Neural crest cell (in vitro differentiated cells): Measurements from ENCODE around the gene GNB5. TPM values are rescaled to one million over a fixed set of nuclear protein-coding genes. Genes with fewer than 3 reads are reported as not detected.

Experiments
- DNase-seq: peaks from one replicate; pipeline ENCODE4 v3.0.0; 2021; ENCODE audit warnings: low read depth, mixed read lengths, low spot score
- H3K27ac Mint-ChIP-seq: one replicate; pipeline ENCODE4 v1.8.0; 2021; ENCODE audit warnings: mild to moderate bottlenecking, mixed read lengths; ENCODE audit not compliant: unreplicated experiment
- H3K27me3 Mint-ChIP-seq: 2 replicates; pipeline ENCODE4 v1.8.0; 2021; ENCODE audit warnings: low read depth, mild to moderate bottlenecking, mixed read lengths
- H3K36me3 Mint-ChIP-seq: 2 replicates; pipeline ENCODE4 v1.8.0; 2021; ENCODE audit warnings: low read depth, mild to moderate bottlenecking, mixed read lengths
- H3K4me1 Mint-ChIP-seq: 2 replicates; pipeline ENCODE4 v1.8.0; 2021; ENCODE audit warnings: mixed read lengths
- H3K4me3 Mint-ChIP-seq: one replicate; pipeline ENCODE4 v1.8.0; 2021; ENCODE audit warnings: mild to moderate bottlenecking, mixed read lengths
- H3K9me3 Mint-ChIP-seq: 2 replicates; pipeline ENCODE4 v1.8.0; 2021; ENCODE audit warnings: mixed read lengths
- total RNA-seq: library from RNA; stranded (reverse); gene quantifications from 2 replicates; pipeline ENCODE4 v1.2.1, GENCODE V29; 2021
- TF ChIP-seq, protein P1 (sequence below): fragments of 200-600 bp; sonication (generic); conservative IDR thresholded peaks from 2 replicates; pipeline ENCODE4 v1.5.0; 2021; ENCODE audit warnings: antibody characterized with exemption, mild to moderate bottlenecking

The GNB5 gene
- total RNA-seq, 1 donor from 2014 or later: 16.7 TPM

DNA sequence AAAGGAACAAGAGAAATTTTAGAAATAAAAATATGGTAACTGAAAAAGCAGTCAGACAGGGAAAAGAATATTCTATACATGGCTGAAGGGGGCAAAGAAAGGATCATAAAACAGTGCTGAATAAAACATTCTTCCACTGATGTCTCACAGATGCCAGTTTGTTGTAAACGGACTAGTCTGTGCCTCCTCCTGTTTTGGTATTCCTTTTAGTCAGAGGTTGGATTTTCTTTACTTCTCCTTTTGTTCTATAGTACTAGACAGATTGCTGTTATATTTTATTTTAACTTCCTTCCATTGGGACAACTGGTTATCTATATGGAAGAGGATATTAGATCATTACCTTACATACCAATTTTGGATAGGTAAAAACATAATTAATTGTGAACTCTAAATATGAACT lies 16.0 kb upstream of the GNB5 start:
- TF ChIP-seq, protein P1, sequence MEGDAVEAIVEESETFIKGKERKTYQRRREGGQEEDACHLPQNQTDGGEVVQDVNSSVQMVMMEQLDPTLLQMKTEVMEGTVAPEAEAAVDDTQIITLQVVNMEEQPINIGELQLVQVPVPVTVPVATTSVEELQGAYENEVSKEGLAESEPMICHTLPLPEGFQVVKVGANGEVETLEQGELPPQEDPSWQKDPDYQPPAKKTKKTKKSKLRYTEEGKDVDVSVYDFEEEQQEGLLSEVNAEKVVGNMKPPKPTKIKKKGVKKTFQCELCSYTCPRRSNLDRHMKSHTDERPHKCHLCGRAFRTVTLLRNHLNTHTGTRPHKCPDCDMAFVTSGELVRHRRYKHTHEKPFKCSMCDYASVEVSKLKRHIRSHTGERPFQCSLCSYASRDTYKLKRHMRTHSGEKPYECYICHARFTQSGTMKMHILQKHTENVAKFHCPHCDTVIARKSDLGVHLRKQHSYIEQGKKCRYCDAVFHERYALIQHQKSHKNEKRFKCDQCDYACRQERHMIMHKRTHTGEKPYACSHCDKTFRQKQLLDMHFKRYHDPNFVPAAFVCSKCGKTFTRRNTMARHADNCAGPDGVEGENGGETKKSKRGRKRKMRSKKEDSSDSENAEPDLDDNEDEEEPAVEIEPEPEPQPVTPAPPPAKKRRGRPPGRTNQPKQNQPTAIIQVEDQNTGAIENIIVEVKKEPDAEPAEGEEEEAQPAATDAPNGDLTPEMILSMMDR: no peak
- no peak overlapping the region for H3K27ac Mint-ChIP-seq

DNA sequence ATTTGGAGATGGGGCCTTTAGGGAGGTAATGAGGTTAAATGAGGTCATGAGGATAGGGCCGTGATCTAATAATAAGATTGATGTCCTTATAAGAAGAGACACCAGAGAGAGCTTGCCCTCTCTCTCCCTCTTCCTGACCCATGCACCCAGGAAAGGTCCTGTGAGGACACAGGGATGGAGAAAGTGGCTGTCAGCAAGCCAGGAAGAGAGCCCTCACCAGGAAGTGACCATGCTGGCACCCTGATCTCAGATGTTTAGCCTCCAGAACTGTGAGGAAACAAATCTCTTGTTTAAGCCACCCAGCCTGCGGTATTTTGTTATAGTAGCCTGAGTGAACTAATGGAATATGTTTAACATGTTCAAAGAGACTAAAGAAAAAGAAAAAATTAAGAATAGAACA lies 15.3 kb upstream of the GNB5 start:
- peaks cover 2% of the 10 kb centered on the region for H3K36me3 Mint-ChIP-seq
- no peak overlapping the region for H3K4me3 Mint-ChIP-seq
- TF ChIP-seq, protein P1: no peak
- DNase-seq: no peak
- H3K27ac Mint-ChIP-seq: no peak overlapping the region
- H3K9me3 Mint-ChIP-seq: no peaks in the 10 kb centered on the region
- no peaks in the 10 kb centered on the region for H3K4me1 Mint-ChIP-seq
- H3K27me3 Mint-ChIP-seq: no peaks in the 10 kb centered on the region

More for the DNA sequence above, 16.0 kb upstream of the GNB5 start:
- H3K36me3 Mint-ChIP-seq: peaks cover 2% of the 10 kb centered on the region
- no peak overlapping the region for H3K4me3 Mint-ChIP-seq
- no peaks in the 10 kb centered on the region for H3K4me1 Mint-ChIP-seq
- no peak for DNase-seq
- H3K27me3 Mint-ChIP-seq: no peaks in the 10 kb centered on the region
- no peaks in the 10 kb centered on the region for H3K9me3 Mint-ChIP-seq

GRCh38 chr15:52204657-52205056 lies 13.5 kb upstream of the GNB5 start:
- no peak for DNase-seq
- TF ChIP-seq, protein P1: no peak
- Mint-ChIP-seq H3K27me3 (no peaks in the 10 kb centered on the region), H3K27ac (no peak overlapping the region), H3K4me3 (no peak overlapping the region), H3K9me3 (no peaks in the 10 kb centered on the region), H3K36me3 (peaks cover 5% of the 10 kb centered on the region), H3K4me1 (peaks cover 5% of the 10 kb centered on the region)

DNA sequence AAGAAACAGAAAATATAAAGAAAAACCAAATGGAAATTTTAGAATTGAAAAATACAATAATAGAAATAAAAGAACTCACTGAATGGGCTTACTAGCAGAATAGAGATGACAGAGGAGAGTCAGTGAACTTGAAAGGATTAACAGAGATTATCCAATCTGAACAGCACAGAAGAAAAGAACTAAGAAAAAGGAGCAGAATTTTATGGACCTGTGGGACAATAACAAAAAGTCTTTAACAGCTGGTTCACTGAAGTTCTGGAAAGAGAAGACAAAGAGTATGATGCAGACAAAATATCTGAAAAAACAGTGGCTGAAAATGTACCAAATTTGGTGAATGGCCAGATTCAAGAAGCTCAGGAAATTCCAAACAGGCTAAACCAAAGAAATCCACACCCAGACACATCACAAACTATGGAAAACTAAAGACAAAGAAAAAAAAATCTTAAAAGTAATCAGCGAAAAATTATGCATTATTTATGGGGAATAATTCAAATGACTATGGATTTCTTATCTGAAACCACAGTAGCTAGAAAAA lies 9.7 kb upstream of the GNB5 start:
- no peak for DNase-seq
- peaks cover 5% of the 10 kb centered on the region for H3K36me3 Mint-ChIP-seq
- peaks cover 5% of the 10 kb centered on the region for H3K4me1 Mint-ChIP-seq
- H3K27me3 Mint-ChIP-seq: no peaks in the 10 kb centered on the region
- H3K4me3 Mint-ChIP-seq: no peak overlapping the region
- no peak overlapping the region for H3K27ac Mint-ChIP-seq
- TF ChIP-seq, protein P1: no peak
- H3K9me3 Mint-ChIP-seq: no peaks in the 10 kb centered on the region

- peaks cover 2% of the 10 kb centered on the region for H3K36me3 Mint-ChIP-seq
- TF ChIP-seq, protein P1: no peak
- H3K4me1 Mint-ChIP-seq: peaks cover 5% of the 10 kb centered on the region
- no peak overlapping the region for H3K27ac Mint-ChIP-seq
- no peak overlapping the region for H3K4me3 Mint-ChIP-seq
- H3K27me3 Mint-ChIP-seq: no peaks in the 10 kb centered on the region
- no peaks in the 10 kb centered on the region for H3K9me3 Mint-ChIP-seq
- no peak for DNase-seq
These were observed 8.1 kb upstream of the GNB5 start for GRCh38 chr15:52199271-52199670.

DNA sequence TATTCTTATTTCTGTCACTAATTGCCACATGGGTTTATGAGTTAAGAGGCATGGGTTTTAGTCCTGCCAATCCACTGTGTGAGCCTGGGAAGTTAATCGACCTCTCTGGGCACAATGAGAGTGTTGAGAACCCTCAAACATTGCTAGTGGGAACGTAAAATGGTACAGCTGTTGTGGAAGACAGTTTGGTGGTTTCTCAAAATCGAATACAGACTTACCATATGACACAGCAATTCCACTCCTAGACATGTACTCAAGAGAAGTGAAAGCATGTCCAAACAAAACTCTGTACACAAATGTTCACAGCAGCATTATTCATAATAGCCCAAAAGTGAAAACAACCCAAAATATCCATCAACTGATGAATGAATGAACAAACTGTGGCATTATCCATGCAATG lies 5.7 kb upstream of the GNB5 start:
- peaks cover 5% of the 10 kb centered on the region for H3K4me1 Mint-ChIP-seq
- H3K36me3 Mint-ChIP-seq: peaks cover 2% of the 10 kb centered on the region
- no peak overlapping the region for H3K4me3 Mint-ChIP-seq
- no peak overlapping the region for H3K27ac Mint-ChIP-seq
- TF ChIP-seq, protein P1: no peak
- H3K9me3 Mint-ChIP-seq: no peaks in the 10 kb centered on the region
- DNase-seq: no peak
- H3K27me3 Mint-ChIP-seq: no peaks in the 10 kb centered on the region
